Mesothelial cell of epicardium (in vitro differentiated cells): ENCODE data around the gene EPB41L5. TPM values are rescaled to one million over a fixed set of nuclear protein-coding genes. Genes with fewer than 3 reads are reported as not detected.

Experiments used
- DNase-seq, 2 experiments: peaks; one replicate each; pipeline ENCODE4 v3.0.0; 2021; ENCODE audit warnings: low spot score in 2 of 2; ENCODE audit not compliant: unreplicated experiment in 2 of 2
- H3K27ac Mint-ChIP-seq: 2 replicates; pipeline ENCODE4 v1.8.0; 2021; ENCODE audit warnings: mixed read lengths
- H3K27me3 Mint-ChIP-seq: 2 replicates; pipeline ENCODE4 v1.8.0; 2021; ENCODE audit warnings: low read depth, mixed read lengths
- H3K36me3 Mint-ChIP-seq: 2 replicates; pipeline ENCODE4 v1.8.0; 2021; ENCODE audit warnings: mixed read lengths
- H3K4me1 Mint-ChIP-seq: 2 replicates; pipeline ENCODE4 v1.8.0; 2021; ENCODE audit warnings: mixed read lengths
- H3K4me3 Mint-ChIP-seq: 2 replicates; pipeline ENCODE4 v1.8.0; 2021; ENCODE audit warnings: mild to moderate bottlenecking, moderate library complexity, mixed read lengths
- H3K9me3 Mint-ChIP-seq: 2 replicates; pipeline ENCODE4 v1.8.0; 2021; ENCODE audit warnings: mixed read lengths
- CTCF ChIP-seq: fragments of 200-600 bp; sonication (generic); IDR thresholded peaks from one replicate; pipeline ENCODE4 v1.5.0; 2021; ENCODE audit warnings: antibody characterized with exemption; ENCODE audit not compliant: unreplicated experiment
- total RNA-seq: library from RNA; stranded (reverse); gene quantifications from 3 replicates; pipeline ENCODE4 v1.2.1, GENCODE V29; 2021

EPB41L5 gene
- total RNA-seq, 1 donor from 2014 or later = 43.4 TPM

- H3K27me3 Mint-ChIP-seq = no peaks in the 10 kb centered on the region
Observed at GRCh38 chr2:120206022-120206581, 193.2 kb downstream of the EPB41L5 start.

GRCh38 chr2:120208381-120209353 is 195.8 kb downstream of the EPB41L5 start:
- H3K36me3 Mint-ChIP-seq = no peaks in the 10 kb centered on the region
- H3K4me1 Mint-ChIP-seq = no peaks in the 10 kb centered on the region
- no peak overlapping the region for H3K27ac Mint-ChIP-seq
- no peaks in the 10 kb centered on the region for H3K9me3 Mint-ChIP-seq
- no peak for DNase-seq
- no peaks in the 10 kb centered on the region for H3K27me3 Mint-ChIP-seq
- H3K4me3 Mint-ChIP-seq = no peak overlapping the region
- no peak for TF ChIP-seq CTCF

More at GRCh38 chr2:120206022-120206581, 193.2 kb downstream of the EPB41L5 start:
- Mint-ChIP-seq H3K36me3 (no peaks in the 10 kb centered on the region), H3K4me3 (no peak overlapping the region), H3K4me1 (no peaks in the 10 kb centered on the region), H3K27ac (no peak overlapping the region), H3K9me3 (no peaks in the 10 kb centered on the region)
- peak; percentile 21 for TF ChIP-seq CTCF
- no peak for DNase-seq

- TF ChIP-seq CTCF = no peak
- DNase-seq = no peak
- no peak overlapping the region for H3K27ac Mint-ChIP-seq
- no peaks in the 10 kb centered on the region for H3K9me3 Mint-ChIP-seq
- no peaks in the 10 kb centered on the region for H3K4me1 Mint-ChIP-seq
- H3K27me3 Mint-ChIP-seq = no peaks in the 10 kb centered on the region
- no peak overlapping the region for H3K4me3 Mint-ChIP-seq
- H3K36me3 Mint-ChIP-seq = no peaks in the 10 kb centered on the region
Observed at GRCh38 chr2:120209427-120210269, 196.8 kb downstream of the EPB41L5 start.

GRCh38 chr2:120210270-120210693 is 197.4 kb downstream of the EPB41L5 start:
- Mint-ChIP-seq H3K9me3 (no peaks in the 10 kb centered on the region), H3K27ac (no peak overlapping the region), H3K4me3 (no peak overlapping the region), H3K4me1 (no peaks in the 10 kb centered on the region), H3K36me3 (no peaks in the 10 kb centered on the region), H3K27me3 (no peaks in the 10 kb centered on the region)
- no peak for DNase-seq
- no peak for TF ChIP-seq CTCF

- TF ChIP-seq CTCF = no peak
- H3K9me3 Mint-ChIP-seq = peaks cover 19% of the 10 kb centered on the region
- H3K4me3 Mint-ChIP-seq = no peak overlapping the region
- peaks cover 50% of the 10 kb centered on the region for H3K36me3 Mint-ChIP-seq
- no peaks in the 10 kb centered on the region for H3K27me3 Mint-ChIP-seq
- no peak for DNase-seq
- H3K27ac Mint-ChIP-seq = no peak overlapping the region
- H3K4me1 Mint-ChIP-seq = peaks cover 17% of the 10 kb centered on the region
Observed at GRCh38 chr2:120218181-120218580, 205.3 kb downstream of the EPB41L5 start.
